SK-N-SH (cell line): ENCODE data around the gene PIAS4. TPM values are rescaled to one million over a fixed set of nuclear protein-coding genes. Genes with fewer than 3 reads are reported as not detected.

Experiments used
- CTCF ChIA-PET: fragments of 300-600, 350-600 bp; formaldehyde crosslinking; extraction: SDS; loops from one replicate; lab custom pipeline; 2021; lab: Yijun Ruan, JAX
- POLR2A ChIA-PET: fragments of 350-600 bp; sonication (Branson Sonifier 250); formaldehyde crosslinking; extraction: SDS; loops from one replicate; lab custom pipeline; 2020; ENCODE audit warnings: antibody characterized with exemption, inconsistent platforms; lab: Yijun Ruan, JAX
- DNase-seq: peaks from one replicate; pipeline ENCODE4 v3.0.0; 2012
- H2AFZ ChIP-seq: fragments of 200-600 bp; sonication (generic); 2 replicates; pipeline ENCODE4 v1.8.1; 2016; ENCODE audit warnings: antibody characterized with exemption, mild to moderate bottlenecking, low read depth
- H3F3A ChIP-seq: fragments of 200-600 bp; sonication (generic); replicated peaks from 2 replicates; pipeline ENCODE3; 2016; ENCODE audit warnings: antibody characterized with exemption, mild to moderate bottlenecking; ENCODE audit not compliant: insufficient read depth
- H3K27ac ChIP-seq, 2 experiments: fragments of 200-500 bp in 1 of 2; fragments of 200-600 bp in 1 of 2; sonication (Bioruptor generic) in 1 of 2; sonication (generic), shearing (Covaris generic) in 1 of 2; 2 replicates each; pipeline versions ENCODE4 v1.5.1 to v1.6.1; 2014 to 2016; ENCODE audit warnings: low read depth in 2 of 2, inconsistent platforms in 1 of 2, low read length in 1 of 2, mild to moderate bottlenecking in 1 of 2, mixed read lengths in 1 of 2
- H3K27me3 ChIP-seq: fragments of 200-600 bp; sonication (generic), shearing (Covaris generic); 2 replicates; pipeline ENCODE4 v1.6.1; 2016; ENCODE audit warnings: mixed run types; ENCODE audit not compliant: insufficient read depth
- H3K36me3 ChIP-seq, 2 experiments: fragments of 200-500 bp in 1 of 2; fragments of 200-600 bp in 1 of 2; sonication (Bioruptor generic) in 1 of 2; sonication (generic) in 1 of 2; replicated peaks in 1 of 2; 2 replicates each; pipeline versions ENCODE3 to v1.5.1; 2014 to 2016; ENCODE audit warnings: low read length in 1 of 2, mild to moderate bottlenecking in 1 of 2; ENCODE audit not compliant: insufficient read depth in 2 of 2, control insufficient read depth in 1 of 2
- H3K4me1 ChIP-seq, 2 experiments: fragments of 200-500 bp in 1 of 2; fragments of 200-600 bp in 1 of 2; sonication (Bioruptor generic) in 1 of 2; sonication (generic), shearing (Covaris generic) in 1 of 2; 2 replicates each; pipeline versions ENCODE4 v1.5.1 to v1.6.1; 2014 to 2016; ENCODE audit warnings: low read depth in 1 of 2, low read length in 1 of 2, mixed run types in 1 of 2; ENCODE audit not compliant: insufficient read depth in 2 of 2, control insufficient read depth in 1 of 2
- H3K4me2 ChIP-seq: fragments of 200-600 bp; sonication (generic), shearing (Covaris generic); 2 replicates; pipeline ENCODE4 v1.6.1; 2017; ENCODE audit warnings: mixed run types
- H3K4me3 ChIP-seq, 2 experiments: fragments of 200-500 bp in 1 of 2; fragments of 200-600 bp in 1 of 2; sonication (Bioruptor generic) in 1 of 2; sonication (generic), shearing (Covaris generic) in 1 of 2; 2 replicates each; pipeline versions ENCODE4 v1.5.1 to v1.8.1; 2014 to 2016; ENCODE audit warnings: low read depth in 2 of 2, inconsistent platforms in 1 of 2, low read length in 1 of 2, mild to moderate bottlenecking in 1 of 2, mixed read lengths in 1 of 2, moderate library complexity in 1 of 2
- H3K79me2 ChIP-seq: fragments of 200-600 bp; sonication (generic); 2 replicates; pipeline ENCODE4 v1.8.1; 2017; ENCODE audit warnings: mild to moderate bottlenecking; ENCODE audit not compliant: insufficient read depth
- H3K9ac ChIP-seq: fragments of 200-600 bp; sonication (generic); 2 replicates; pipeline ENCODE4 v1.6.1; 2017; ENCODE audit warnings: mixed run types
- H3K9me2 ChIP-seq: fragments of 200-600 bp; sonication (generic); 2 replicates; pipeline ENCODE4 v1.6.1; 2017; ENCODE audit warnings: mixed run types
- H3K9me3 ChIP-seq: fragments of 200-600 bp; sonication (generic); 2 replicates; pipeline ENCODE4 v1.6.1; 2017; ENCODE audit warnings: mixed run types, mild to moderate bottlenecking, moderate library complexity
- H4K20me1 ChIP-seq: fragments of 200-600 bp; sonication (generic); 2 replicates; pipeline ENCODE4 v1.6.1; 2017; ENCODE audit warnings: mild to moderate bottlenecking, mixed run types; ENCODE audit not compliant: insufficient read depth
- CTCF ChIP-seq: fragments of 200-600 bp; sonication (generic); IDR thresholded peaks from 2 replicates; pipeline ENCODE4 v1.6.1; 2017; ENCODE audit warnings: antibody characterized with exemption, mild to moderate bottlenecking, moderate library complexity
- ELF1 ChIP-seq: IDR thresholded peaks from 2 replicates; pipeline ENCODE4 v1.4.0; 2012
- EP300 ChIP-seq, 2 experiments: IDR thresholded peaks; 2 replicates each; pipeline versions ENCODE4 v1.4.0 to v1.6.1; 2012; ENCODE audit warnings: borderline replicate concordance in 1 of 2, low read depth in 1 of 2, low read length in 1 of 2
- EZH2phosphoT487 ChIP-seq: fragments of 200-600 bp; sonication (generic); IDR thresholded peaks from 2 replicates; pipeline ENCODE4 v1.6.1; 2017; ENCODE audit warnings: low read depth, mixed run types, mild to moderate bottlenecking, antibody characterized with exemption, moderate library complexity, borderline replicate concordance
- FOSL2 ChIP-seq: IDR thresholded peaks from 2 replicates; pipeline ENCODE4 v1.4.0; 2012; ENCODE audit warnings: low read depth, mild to moderate bottlenecking, moderate library complexity, borderline replicate concordance
- FOXM1 ChIP-seq: IDR thresholded peaks from 2 replicates; pipeline ENCODE4 v1.4.0; 2012; ENCODE audit warnings: low read depth, mild to moderate bottlenecking
- GATA2 ChIP-seq: sonication (generic); formaldehyde crosslinking; IDR thresholded peaks from 2 replicates; pipeline ENCODE4 v1.5.0; 2020; ENCODE audit warnings: mild to moderate bottlenecking, missing genetic modification reagents
- IRF3 ChIP-seq: fragments of 150-350 bp; IDR thresholded peaks from 2 replicates; pipeline ENCODE4 v1.6.1; 2016; ENCODE audit warnings: mild to moderate bottlenecking, low read depth, low read length
- JUND ChIP-seq: IDR thresholded peaks from 2 replicates; pipeline ENCODE4 v1.4.0; 2012
- MAX ChIP-seq: IDR thresholded peaks from 2 replicates; pipeline ENCODE4 v1.4.0; 2012; ENCODE audit warnings: low read depth
- MEF2A ChIP-seq: IDR thresholded peaks from 2 replicates; pipeline ENCODE4 v1.4.0; 2012; ENCODE audit warnings: low read depth, borderline replicate concordance
- MXI1 ChIP-seq: IDR thresholded peaks from 2 replicates; pipeline ENCODE4 v1.6.1; 2012; ENCODE audit warnings: mild to moderate bottlenecking, low read depth, low read length, improper control_type of control experiment
- NFIC ChIP-seq: IDR thresholded peaks from 2 replicates; pipeline ENCODE4 v1.4.0; 2012; ENCODE audit warnings: borderline replicate concordance
- POLR2AphosphoS5 ChIP-seq: IDR thresholded peaks from 2 replicates; pipeline ENCODE4 v1.6.1; 2012; ENCODE audit warnings: low read depth, low read length
- RAD21 ChIP-seq: IDR thresholded peaks from 2 replicates; pipeline ENCODE4 v1.6.1; 2012; ENCODE audit warnings: mild to moderate bottlenecking, low read length
- RFX5 ChIP-seq: IDR thresholded peaks from 2 replicates; pipeline ENCODE4 v1.6.1; 2012; ENCODE audit warnings: mild to moderate bottlenecking, improper control_type of control experiment, low read length
- TCF12 ChIP-seq: IDR thresholded peaks from 2 replicates; pipeline ENCODE4 v1.4.0; 2012
- TEAD4 ChIP-seq: IDR thresholded peaks from 2 replicates; pipeline ENCODE4 v1.4.0; 2012; ENCODE audit warnings: mild to moderate bottlenecking, borderline replicate concordance; ENCODE audit not compliant: insufficient read depth
- USF1 ChIP-seq: IDR thresholded peaks from 2 replicates; pipeline ENCODE4 v1.4.0; 2012; ENCODE audit warnings: low read depth, borderline replicate concordance
- YY1 ChIP-seq: IDR thresholded peaks from 2 replicates; pipeline ENCODE4 v1.4.0; 2012; ENCODE audit warnings: low read depth, mild to moderate bottlenecking
- ZBTB33 ChIP-seq: IDR thresholded peaks from 2 replicates; pipeline ENCODE4 v1.4.0; 2012; ENCODE audit warnings: low read depth, borderline replicate concordance
- WGBS: methylation state at CpG from one replicate; pipeline ENCODE4 v1.1.6; 2017; ENCODE audit warnings: low lambda C conversion rate; 5-methylcytosine and 5-hydroxymethylcytosine counted together
- polyA plus RNA-seq, 3 experiments: library from polyadenylated mRNA; depleted of rRNA; stranded (reverse); fragments of >200 nt; gene quantifications; 2 replicates each; pipeline ENCODE4 v1.2.3, GENCODE V29; 2012

PIAS4 gene
- polyA plus RNA-seq, 1 of the 3 experiments (the other 2 are of a cell fraction) = 14.1 TPM

GRCh38 chr19:4043966-4044715 lies 36.6 kb downstream of the PIAS4 start (continued):
- TF ChIP-seq CTCF (no peak), JUND (no peak), GATA2 (CRISPR knock-in tag) (no peak), TCF12 (no peak)
- TF ChIP-seq, all 33 proteins: peak for 0

GRCh38 chr19:4044990-4045465 lies 37.5 kb downstream of the PIAS4 start:
- Histone ChIP-seq H3K4me3 (no peak overlapping the region), H4K20me1 (peaks cover 82% of the 10 kb centered on the region), H3K9me2 (no peaks in the 10 kb centered on the region), H3K27me3 (no peaks in the 10 kb centered on the region), H2AFZ (no peak overlapping the region), H3K9ac (no peak overlapping the region), H3K4me1 (no peaks in the 10 kb centered on the region), H3K27ac (no peak overlapping the region; a peak in 1 of 4 replicates), H3K9me3 (no peaks in the 10 kb centered on the region), H3K79me2 (peaks cover 63% of the 10 kb centered on the region), H3F3A (peaks cover 9% of the 10 kb centered on the region), H3K36me3 (peaks cover 4 to 21% of the 10 kb centered on the region in 2 experiments), H3K4me2 (no peak overlapping the region)
- POLR2A ChIA-PET = no interaction called here
- WGBS = 91% methylated on average over 19 of the region's 21 CpGs
- no peak for TF ChIP-seq MEF2A
- no peak for TF ChIP-seq RAD21
- TF ChIP-seq ZBTB33 = no peak
- TF ChIP-seq EP300 (IDR thresholded peaks at IDR 0.05; ENCODE audit: borderline replicate concordance in 1 of 2, low read depth in 1 of 2, low read length in 1 of 2) = no peak
- TF ChIP-seq USF1 = no peak
- TF ChIP-seq ELF1 = no peak
- no peak for TF ChIP-seq JUND
- no peak for TF ChIP-seq GATA2 (CRISPR knock-in tag)
- TF ChIP-seq YY1 = no peak
- TF ChIP-seq MXI1 = no peak
- TF ChIP-seq POLR2AphosphoS5 = no peak
- no peak for TF ChIP-seq TEAD4
- TF ChIP-seq FOSL2 = no peak
- TF ChIP-seq EZH2phosphoT487 = no peak
- no peak for TF ChIP-seq MAX
- no peak for TF ChIP-seq NFIC
- TF ChIP-seq IRF3 = no peak
- TF ChIP-seq RFX5 = no peak
- TF ChIP-seq FOXM1 = no peak
- CTCF ChIA-PET = no interaction called here
- no peak for DNase-seq
